ENCODE data around the gene VWF.

Gene VWF

DNA sequence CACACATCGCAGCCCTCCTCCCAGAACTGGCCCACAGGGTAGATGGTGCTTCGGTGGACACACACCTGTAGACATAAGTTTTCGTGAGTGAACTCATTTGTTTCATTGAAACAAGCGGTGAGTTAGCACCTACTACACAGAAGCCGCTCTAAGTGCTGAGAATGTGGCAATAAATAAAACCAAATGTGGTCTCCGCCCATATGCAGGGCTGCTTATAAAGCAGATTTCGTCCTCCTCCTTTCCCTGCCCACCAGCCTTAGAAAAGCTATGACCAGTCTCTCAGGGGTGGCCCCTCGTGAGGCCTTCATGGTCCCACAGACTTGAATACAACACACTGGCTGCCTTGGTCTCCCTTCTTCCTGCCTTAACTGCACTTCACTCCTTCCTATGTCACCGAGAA lies 148.3 kb downstream of the VWF start:
- no peak for DNase-seq

DNA sequence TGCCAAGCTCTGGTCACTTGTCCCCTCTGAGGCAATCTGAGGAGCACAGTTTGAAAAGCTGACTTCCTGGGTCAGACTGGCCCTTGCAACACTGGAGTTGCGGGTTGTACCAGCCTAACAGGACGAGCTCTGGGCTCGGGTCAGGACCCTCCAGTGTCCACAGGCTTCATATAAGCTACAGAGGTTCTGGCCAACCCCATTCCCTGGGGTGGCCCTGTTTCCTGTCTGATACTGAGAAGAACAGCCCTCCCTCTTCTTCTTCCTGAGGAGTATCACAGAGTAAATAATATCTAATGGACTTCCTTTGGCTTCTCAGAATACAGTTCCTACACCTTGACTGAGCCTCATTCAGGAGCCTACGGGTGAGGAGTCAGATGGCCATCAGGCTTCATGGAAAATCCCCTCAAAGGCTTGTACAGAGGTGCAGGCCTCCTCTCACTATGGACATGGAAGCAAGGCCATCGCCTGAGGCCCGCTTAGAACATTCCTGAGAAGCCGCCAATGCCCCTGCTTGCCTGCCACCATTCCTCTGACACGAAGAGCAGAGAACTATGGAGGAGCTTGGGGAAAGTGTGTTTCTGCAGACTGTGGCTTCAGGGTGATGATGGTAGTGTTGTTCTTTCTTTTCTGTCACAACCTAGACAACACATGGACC lies 150.9 kb downstream of the VWF start:
- no peak for DNase-seq

DNA sequence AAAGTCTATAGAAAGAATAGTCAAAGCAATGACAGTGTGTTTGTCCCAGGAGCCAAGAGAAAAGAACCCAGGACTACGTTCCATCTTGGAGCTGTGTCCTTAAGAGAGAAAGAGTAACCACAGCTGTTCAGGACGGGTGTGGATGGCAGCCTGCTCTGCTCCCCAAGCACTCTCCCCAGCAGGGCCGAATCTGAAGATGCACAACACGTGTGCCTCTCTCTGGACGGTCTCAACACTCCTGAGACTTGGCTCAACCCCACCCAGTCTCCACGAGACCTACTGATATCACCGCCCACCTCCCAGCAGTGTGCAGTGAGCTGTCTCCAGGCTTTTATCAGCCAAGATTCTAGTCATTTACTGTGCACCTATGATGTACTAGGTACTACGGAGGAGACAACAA lies 152.1 kb downstream of the VWF start:
- no peak for DNase-seq

DNA sequence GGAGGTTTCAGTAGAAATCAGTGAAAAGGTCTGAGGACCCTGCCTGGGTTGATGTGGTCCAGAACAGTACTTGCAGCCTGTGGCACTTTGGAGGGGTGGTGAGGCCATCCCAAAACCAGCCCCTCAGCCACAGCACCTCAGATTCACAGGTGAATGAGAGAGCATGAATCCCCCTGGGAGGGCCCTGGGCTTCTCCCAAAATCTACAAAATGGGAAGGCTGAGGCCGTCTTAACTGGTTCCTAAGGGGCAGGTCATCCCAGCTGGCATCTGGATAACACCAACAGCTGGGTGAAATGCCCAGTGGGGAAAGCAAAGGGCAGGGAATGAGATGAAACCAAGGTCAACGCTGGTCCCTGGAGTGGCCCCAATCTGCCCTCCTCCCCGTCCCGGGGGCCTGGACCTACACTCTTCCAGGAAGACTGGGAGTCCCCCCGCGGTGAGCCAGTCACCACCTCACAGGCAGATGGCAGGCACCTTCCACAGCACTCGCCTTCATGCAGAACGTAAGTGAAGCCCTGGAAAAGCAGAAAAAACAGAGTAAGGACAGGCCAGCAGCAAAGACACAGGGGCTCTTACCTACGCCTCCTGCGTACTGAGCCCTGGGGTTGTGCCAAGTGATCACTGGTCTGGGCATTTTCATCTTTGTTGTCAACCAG lies 153.1 kb downstream of the VWF start:
- no peak for DNase-seq

DNA sequence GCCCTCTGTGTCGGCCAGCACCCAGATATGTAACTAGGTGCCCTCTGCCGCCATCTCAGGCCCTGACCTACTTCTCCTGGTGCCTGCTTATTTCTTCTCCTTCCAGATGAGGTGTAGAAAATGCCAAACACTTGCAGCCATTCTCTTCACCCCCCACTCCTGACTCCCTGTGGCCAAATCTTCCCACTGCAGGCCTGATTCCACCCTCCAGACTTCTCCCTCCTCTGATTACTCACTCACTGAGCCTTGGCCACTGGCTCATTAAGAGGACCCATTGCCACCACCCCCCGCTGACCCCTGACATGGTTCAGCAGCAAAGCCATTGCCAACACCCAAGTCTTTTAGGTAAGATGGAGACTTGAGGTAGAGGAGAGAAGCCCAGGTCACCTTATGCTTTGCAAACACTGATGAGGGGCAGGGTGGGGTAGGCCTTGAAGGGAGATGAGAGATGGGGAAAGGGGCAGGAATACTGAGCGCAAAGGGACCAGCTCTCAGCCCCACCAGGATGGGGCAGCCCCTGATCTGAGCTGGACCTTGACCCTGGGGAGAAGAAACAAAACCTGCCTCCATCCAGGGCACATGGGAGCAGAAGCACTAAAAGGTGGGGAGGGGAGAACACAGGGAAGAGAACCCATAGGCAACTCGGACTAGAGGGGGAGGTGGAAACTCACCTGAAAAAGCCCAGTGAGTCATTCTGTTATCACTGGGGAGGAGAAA lies 154.3 kb downstream of the VWF start:
- no peak for DNase-seq

DNA sequence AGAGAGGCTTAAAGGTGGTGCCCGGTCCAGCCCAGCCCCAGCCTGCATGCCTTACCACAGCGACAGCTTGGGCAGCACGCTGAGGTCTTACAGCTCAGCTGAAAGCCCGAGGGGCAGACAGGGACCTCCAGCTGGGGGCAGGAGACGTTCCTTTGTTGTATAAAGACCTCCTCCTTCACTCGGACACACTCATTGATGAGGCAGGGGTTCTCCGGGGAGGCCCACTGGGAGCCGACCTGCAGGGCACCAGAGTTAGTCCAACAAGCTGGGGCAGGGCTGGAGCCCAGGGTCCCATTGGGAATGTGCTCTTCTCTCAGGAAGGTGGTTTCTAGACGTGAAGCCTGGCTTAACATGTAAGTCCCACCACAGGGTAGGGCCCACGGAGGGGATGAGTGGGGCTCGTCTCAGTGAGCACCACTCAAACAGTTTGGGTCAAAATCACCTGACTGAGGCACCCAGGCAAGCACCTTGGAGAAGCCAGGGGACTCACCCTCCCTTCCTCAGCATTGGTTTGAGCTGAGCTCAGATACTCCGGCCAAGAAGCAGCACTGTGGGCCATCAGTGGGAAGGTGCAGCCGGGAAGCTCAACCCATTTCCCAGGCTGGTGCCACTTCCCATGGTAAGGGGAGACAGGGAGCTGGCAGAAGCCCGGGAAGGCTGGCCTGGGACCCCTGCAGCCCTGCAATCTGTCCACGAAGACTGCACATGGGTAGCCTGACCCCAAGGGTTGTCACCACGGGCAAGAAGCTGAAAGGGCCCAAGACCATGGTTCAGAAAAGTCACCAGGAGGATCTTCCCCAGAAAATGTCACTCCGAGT lies 155.1 kb downstream of the VWF start:
- no peak for DNase-seq

DNA sequence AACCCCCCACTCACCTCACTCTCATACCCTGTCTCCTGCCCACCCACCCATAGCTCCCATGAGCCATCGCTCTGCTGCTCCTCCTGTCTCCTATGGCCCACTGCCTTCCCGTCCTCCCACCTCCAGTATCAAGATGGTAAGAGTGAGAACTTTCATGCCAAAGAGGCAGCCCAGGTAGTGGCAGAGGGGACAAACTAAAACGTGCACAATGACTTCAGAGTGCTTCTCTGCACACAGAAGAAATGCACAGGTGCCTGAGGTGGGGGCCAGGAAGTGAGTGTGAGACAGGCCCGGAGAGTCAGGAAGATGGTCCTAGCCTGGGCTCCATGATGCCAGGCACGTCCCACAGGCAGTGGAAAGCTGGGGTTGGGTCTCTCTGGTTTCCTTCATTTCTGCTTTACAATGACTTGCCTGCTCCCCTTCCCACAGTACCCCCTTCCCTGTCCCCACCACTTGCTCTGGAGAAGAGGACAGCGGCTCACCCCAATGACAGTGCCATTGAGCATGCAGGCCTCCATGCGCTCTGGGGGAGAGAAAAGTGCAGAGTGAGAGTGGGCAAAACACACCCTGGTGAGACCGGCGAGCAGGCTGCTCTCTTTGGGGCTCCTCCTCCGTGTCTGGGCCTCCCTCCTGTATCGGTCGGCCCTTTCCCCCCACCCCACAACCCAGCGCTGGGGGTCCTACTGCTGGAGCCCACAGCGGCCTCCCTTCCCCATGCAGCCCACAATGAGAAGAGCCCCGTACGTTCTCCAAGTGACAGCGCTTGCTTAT lies 156.6 kb downstream of the VWF start:
- DNase-seq, result no peak

DNA sequence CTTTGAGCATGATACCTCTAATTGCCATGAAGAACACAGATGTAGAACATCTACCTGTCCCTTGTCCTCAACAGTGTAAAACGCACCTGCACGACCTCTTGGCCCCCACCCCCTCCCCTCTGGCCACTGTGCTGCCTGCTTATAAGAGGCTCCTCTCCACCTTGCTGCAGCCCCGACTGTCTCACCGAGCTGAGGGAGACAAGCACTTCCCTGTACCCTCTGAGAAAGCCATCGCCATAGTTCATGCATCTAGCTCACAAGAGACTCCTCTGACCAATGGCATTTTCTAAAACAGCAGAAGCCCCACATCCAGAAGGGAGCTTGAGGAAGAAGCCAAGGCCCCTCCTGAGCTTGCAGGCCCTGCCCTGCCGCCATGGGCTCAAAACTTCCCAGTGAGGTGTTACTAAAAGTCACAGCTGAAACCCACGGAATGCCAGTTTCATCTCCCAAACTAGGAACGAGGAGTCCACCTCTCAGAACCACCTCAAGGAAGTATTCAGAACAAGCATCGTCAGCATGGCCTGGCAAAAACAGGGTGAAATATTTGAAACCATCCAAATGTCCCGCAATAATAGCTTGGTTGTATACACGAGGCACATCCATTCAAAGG lies 157.9 kb downstream of the VWF start:
- no peak for DNase-seq

DNA sequence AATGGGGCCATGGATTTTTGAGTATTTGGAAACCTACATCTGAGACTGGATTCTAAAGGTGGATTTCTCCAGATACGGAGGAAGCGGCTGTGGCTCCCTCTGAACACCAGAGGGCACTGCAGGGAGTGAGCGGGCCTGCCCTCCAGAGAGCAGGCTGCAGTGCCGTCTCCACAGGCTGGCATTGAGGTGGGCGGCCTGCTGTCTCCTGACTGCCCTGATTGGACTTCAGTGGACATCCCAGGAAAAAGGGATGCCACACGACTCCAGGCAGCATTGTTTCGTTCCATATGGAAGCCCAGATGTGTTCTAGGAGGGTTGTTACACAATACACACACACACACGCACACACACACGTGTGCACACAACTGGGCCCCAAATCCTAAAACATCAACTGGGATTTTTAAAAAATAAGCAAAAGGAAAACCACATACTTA lies 158.5 kb downstream of the VWF start:
- DNase-seq, result peak; percentile 71

DNA sequence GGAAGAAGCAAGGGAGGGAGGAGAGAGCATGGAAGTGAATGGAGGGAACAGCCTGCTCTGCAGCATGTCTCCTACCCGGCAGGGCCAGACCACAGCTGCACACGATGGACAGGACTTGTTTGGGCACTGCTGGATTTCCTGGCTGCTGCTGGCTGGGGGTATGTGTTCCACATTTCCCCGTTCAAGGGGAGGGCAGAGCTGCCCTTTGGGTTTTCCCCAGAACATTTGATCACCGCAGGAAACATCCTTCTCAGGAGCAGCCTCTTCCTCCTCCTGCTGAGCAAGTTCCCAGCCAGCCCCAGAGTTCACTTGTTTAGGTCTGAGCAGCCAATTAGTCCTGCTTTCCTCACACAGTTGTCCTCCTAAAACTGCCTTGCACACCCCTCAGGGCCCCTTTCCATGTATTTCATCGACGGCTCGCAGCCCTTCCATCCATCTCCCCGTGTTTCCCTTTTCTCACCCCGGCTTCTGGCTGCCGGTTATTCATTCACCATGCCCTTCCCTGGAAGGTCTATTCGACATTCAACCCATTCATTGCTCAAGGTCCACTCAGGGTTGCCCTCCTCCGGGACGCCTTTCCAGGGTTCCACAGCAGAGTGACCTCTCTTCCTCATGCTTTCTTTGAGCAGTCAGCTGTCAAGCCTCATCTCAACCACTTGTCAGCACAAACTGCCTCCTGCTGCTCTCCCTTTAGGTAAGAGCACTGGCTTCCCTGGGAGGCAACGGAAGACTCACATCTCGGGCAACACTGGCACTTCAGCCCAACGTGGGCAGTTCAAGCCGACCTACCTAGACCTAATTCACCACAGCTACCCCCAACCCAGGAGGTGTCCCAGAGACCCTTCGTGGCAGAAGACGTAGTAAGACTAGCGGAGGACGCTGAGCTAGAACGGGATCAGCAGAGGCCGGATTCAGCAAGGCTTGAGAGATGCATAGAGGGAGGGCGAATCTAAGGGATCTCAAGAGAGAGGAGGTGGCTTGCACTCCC lies 159.3 kb downstream of the VWF start:
- no peak for DNase-seq

DNA sequence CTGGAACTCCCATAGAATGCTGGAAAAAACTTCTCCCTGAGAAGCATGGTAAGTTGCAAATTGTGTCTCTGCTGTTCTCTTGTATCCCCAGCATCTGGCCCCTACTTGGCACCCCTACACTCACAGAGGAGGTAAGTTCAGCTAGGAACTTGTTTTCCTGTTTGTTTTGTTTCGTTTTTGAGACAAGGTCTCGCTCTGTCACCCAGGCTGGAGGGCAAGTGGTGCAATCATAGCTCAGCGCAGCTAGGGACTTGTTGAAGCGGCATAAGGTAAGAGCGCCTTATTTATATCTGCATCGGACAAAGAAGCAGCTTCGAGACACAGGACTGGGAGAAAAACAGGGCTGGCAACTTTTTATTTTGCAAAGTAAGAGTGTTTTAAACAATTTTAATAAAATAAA lies 161.0 kb downstream of the VWF start:
- no peak for DNase-seq

DNA sequence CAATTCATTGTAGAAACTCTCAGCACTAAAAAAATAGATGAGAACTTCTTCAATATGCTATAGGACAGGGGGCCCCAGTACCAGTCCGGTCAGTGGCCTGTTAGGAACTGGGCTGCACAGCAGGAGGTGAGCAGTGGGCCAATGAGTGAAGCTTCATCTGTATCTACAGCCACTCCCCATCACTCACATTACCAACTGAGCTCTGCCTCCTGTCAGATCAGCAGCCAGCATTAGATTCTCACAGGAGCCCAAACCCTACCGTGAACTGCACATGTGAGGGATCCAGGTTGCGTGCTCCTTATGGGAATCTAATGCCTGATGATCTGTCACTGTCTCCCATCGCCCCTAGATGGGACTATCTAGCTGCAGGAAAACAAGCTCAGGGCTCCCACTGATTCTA lies 163.7 kb downstream of the VWF start:
- peak; percentile 27 for DNase-seq

DNA sequence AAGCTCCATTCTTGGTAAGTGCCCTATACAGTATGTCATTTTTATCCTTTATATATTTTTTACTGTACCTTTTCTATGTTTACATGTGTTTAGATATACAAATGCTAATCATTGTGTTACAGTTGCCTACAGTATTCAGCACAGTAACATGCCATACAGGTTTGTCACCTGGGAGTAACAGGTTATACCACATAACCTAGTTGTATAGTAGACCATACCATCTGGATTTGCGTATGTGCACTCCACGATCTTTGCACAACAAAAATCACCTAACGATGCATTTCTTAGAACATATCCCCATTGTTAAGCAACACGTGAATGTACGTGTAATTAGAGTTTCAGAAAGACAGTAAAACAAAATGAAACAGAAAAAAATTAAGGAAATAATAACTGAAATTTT lies 167.5 kb downstream of the VWF start:
- DNase-seq, result no peak

DNA sequence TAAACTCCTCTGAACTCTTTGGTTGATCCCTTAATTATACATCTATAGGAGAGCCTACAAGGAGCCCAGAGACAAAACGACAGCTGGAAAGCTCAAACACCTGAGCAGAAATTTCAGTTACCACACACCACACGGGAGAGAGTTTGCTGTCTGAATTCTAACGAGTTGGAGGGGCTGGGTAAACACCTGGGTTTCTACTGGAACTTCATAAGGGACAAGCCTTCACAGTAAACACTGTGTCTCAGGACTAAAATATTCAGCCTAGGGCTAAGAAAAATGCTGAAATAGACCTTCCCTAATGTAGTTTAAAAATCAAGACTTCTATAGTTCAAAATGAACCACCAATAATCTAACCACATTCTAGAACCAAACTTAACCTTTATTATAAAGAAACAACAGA lies 169.8 kb downstream of the VWF start:
- DNase-seq, result no peak

DNA sequence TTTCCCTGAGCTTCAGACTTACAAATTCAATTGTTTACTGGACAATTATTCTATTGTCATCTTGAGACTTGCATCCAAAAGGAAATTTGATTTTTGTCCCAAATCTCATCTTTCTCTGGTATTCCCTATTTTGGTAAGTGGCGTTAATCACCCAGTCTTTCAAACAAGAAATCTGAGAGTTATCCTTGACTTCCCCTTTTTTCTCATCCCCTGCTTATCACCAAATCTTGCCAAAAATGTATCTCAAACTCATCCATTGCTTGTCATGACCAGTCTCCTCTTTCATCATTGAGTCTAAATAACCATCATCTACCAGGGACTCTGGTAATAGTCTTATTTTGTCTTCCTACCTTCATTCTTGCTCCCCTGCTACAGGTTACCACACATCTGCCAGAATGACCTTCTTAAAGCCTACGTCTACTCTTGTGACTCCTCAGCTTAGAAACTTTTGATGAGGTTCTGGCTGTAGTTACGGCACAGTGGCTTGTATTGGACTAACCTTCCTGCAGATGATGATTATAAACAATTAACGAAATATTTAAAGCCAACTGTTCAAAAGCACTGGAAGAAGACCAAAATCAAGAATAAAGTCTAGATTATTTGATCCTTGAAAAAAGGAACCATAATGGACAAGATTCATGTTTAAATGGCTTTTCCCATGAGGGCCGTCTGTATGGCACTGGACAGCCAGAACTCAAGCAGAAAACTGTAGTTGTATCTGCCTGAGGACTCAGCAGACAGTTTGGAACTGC lies 170.5 kb downstream of the VWF start:
- no peak for DNase-seq

DNA sequence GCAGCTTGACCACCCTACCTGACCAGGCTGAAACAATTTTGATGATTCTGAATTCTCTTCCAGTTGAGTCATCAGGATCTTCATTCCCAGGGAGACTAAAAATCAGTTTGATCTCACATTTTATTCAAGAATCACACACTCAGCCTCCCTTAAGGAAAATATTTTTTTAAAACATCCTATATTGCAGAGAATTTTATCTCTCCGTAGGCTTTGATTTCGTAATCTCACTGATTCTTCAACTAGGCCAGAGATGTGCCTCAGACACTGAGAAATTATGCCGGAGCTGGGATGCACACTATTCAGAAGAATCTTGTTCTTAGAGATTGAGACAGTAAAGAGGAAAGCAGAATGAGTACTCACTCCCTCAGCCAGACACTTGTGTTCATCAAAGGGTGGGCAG lies 172.4 kb downstream of the VWF start:
- DNase-seq, result no peak

DNA sequence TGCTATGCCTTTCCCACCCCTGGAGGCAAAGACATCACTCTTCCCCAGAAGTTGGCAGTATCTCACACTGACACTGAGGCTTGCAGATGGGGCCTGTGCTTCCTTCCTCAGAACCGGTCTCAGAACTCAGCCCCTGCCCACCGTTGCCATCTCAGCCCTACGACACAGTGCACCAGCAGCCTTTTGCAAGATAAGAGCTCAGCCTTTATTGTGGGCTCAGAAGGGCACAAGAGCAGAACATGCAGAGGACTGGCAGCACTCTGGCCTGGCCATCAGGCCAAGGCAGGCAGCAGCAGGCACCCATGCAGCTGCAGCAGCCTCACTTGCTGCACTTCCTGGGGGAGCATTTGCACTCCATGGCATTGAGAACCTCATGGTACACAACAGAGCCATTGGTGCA lies 175.8 kb downstream of the VWF start:
- no peak for DNase-seq

DNA sequence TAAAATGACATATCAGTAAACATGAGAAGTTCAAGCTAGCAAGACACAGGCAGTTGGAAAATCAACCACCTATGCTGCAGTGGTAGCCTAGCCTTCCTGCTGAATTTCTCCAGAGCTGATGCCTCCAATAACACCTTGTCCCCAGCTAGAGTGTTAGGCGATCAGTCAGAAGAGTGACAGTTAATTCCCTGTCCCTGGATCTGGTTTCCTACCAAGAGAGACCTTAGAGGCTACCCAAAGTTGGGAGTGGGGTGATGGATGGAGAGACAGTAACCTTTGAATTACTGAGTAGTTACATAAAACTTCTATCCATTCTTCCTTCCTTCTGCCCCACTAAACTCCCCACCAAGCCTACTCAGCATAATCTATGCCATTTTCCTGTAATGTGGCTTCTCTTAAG lies 177.5 kb downstream of the VWF start:
- DNase-seq, result no peak

DNA sequence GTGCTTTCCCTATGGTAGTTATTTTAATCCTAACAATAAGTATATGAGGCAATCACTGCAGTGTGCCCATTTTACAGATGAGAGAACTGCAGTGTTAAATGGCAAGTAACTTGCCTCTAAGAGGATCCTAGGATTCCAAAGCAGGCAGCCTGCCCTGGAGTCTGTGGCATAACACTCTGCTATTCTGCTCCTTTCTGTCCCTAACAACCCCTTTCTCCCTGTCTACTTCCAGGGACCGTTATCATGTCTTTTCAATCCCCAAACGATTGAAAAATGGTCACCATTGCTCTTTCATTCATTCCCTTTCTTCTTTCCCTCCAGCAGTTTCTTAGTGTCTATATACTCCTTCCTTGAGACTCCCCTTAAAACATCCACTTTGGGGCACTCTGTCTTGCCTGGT lies 178.1 kb downstream of the VWF start:
- DNase-seq, result no peak

Data from NCI-H146 (cell line).